H1 (cell line): ENCODE data around the gene HTRA1. TPM values are rescaled to one million over a fixed set of nuclear protein-coding genes. Genes with fewer than 3 reads are reported as not detected.

Source experiments
- CTCF ChIA-PET: fragments of 300-600 bp; sonication (Branson Sonifier 250); formaldehyde crosslinking; loops from one replicate; lab custom pipeline; 2021; ENCODE audit not compliant: partially characterized antibody; lab: Charles Lee
- POLR2A ChIA-PET: fragments of 300-600 bp; sonication (Branson Sonifier 250); formaldehyde crosslinking; loops from one replicate; lab custom pipeline; 2021; ENCODE audit warnings: inconsistent platforms; ENCODE audit not compliant: partially characterized antibody; lab: Charles Lee
- DNase-seq, 2 experiments: peaks; one replicate each; pipeline versions ENCODE4 v3.0.0 to v3.0.0-alpha.2; 2010 to 2022; ENCODE audit warnings: low spot score in 2 of 2, low read depth in 1 of 2, mixed read lengths in 1 of 2
- FAIRE-seq: peaks from 2 replicates; lab custom pipeline; 2011; peaks lifted over from hg19 to GRCh38; lab: Jason Lieb, UNC
- H2AFZ ChIP-seq: 2 replicates; pipeline ENCODE4 v1.8.1; 2012; ENCODE audit warnings: low read length, inconsistent platforms
- H2AK5ac ChIP-seq: 2 replicates; pipeline ENCODE4 v1.6.1; 2013; ENCODE audit warnings: low read depth, low read length
- H2BK120ac ChIP-seq: replicated peaks from 2 replicates; pipeline ENCODE3; 2013; ENCODE audit warnings: low read depth, low read length, inconsistent platforms
- H2BK12ac ChIP-seq: 2 replicates; pipeline ENCODE4 v1.6.1; 2013; ENCODE audit warnings: low read depth, low read length
- H2BK15ac ChIP-seq: 2 replicates; pipeline ENCODE4 v1.6.1; 2013; ENCODE audit warnings: low read length
- H2BK20ac ChIP-seq: 2 replicates; pipeline ENCODE4 v1.6.1; 2013; ENCODE audit warnings: low read length
- H2BK5ac ChIP-seq: 2 replicates; pipeline ENCODE4 v1.6.1; 2013; ENCODE audit warnings: low read depth, low read length
- H3K14ac ChIP-seq: 2 replicates; pipeline ENCODE4 v1.6.1; 2013; ENCODE audit warnings: inconsistent platforms; ENCODE audit not compliant: insufficient read length
- H3K18ac ChIP-seq: 2 replicates; pipeline ENCODE4 v1.6.1; 2013; ENCODE audit warnings: low read length; ENCODE audit errors: extremely low read depth
- H3K23ac ChIP-seq: 2 replicates; pipeline ENCODE4 v1.6.1; 2013; ENCODE audit warnings: inconsistent platforms; ENCODE audit not compliant: insufficient read length
- H3K23me2 ChIP-seq: 2 replicates; pipeline ENCODE4 v1.6.1; 2013; ENCODE audit warnings: low read depth, low read length
- H3K27ac ChIP-seq: 2 replicates; pipeline ENCODE4 v1.6.1; 2011; ENCODE audit warnings: low read depth, low read length, inconsistent platforms
- H3K27me3 ChIP-seq, 4 experiments: replicated peaks in 1 of 4; 1 replicate in 1 of 4; 2 replicates in 3 of 4; pipeline versions ENCODE4 v1.6.1 to v1.8.1; 2011 to 2013; ENCODE audit warnings: low read length in 3 of 4, mild to moderate bottlenecking in 3 of 4, inconsistent platforms in 2 of 4, mixed read lengths in 2 of 4, moderate library complexity in 1 of 4; ENCODE audit not compliant: control insufficient read depth in 3 of 4, insufficient read depth in 3 of 4; ENCODE audit errors: extremely low read depth in 1 of 4
- H3K36me3 ChIP-seq, 4 experiments: 2 replicates each; pipeline versions ENCODE4 v1.6.1 to v1.8.1; 2011 to 2013; ENCODE audit warnings: mild to moderate bottlenecking in 4 of 4, low read length in 3 of 4, moderate library complexity in 2 of 4, control low read depth in 1 of 4, inconsistent platforms in 1 of 4; ENCODE audit not compliant: insufficient read depth in 4 of 4, control insufficient read depth in 2 of 4
- H3K4ac ChIP-seq: replicated peaks from 2 replicates; pipeline ENCODE3; 2013; ENCODE audit warnings: low read length, low read depth, mixed read lengths, inconsistent platforms; ENCODE audit not compliant: insufficient read length
- H3K4me1 ChIP-seq, 4 experiments: replicated peaks in 1 of 4; 1 replicate in 1 of 4; 2 replicates in 3 of 4; pipeline versions ENCODE4 v1.6.1 to v1.8.1; 2011 to 2013; ENCODE audit warnings: low read length in 3 of 4, inconsistent platforms in 2 of 4, mixed read lengths in 1 of 4; ENCODE audit not compliant: insufficient read depth in 4 of 4, control insufficient read depth in 3 of 4
- H3K4me2 ChIP-seq, 2 experiments: 2 replicates each; pipeline versions ENCODE4 v1.6.1 to v1.8.1; 2011 to 2013; ENCODE audit warnings: low read depth in 2 of 2, low read length in 2 of 2, control low read depth in 1 of 2, inconsistent platforms in 1 of 2, mild to moderate bottlenecking in 1 of 2; ENCODE audit not compliant: insufficient read depth in 1 of 2
- H3K4me3 ChIP-seq, 4 experiments: fragments of 200-600, 300-600 bp in 1 of 4; sonication (generic), shearing (Covaris generic), sonication (Bioruptor Twin) in 1 of 4; 2 replicates each; pipeline versions ENCODE4 v1.5.1 to v1.8.1; 2011 to 2016; ENCODE audit warnings: low read length in 4 of 4, low read depth in 3 of 4, control low read depth in 2 of 4, inconsistent platforms in 2 of 4, mild to moderate bottlenecking in 2 of 4, mixed read lengths in 1 of 4, moderate library complexity in 1 of 4; ENCODE audit not compliant: insufficient read depth in 2 of 4; ENCODE audit errors: extremely low read depth in 1 of 4
- H3K56ac ChIP-seq: replicated peaks from 2 replicates; pipeline ENCODE3; 2013; ENCODE audit warnings: low read depth, mild to moderate bottlenecking, mixed read lengths, low read length, inconsistent platforms; ENCODE audit not compliant: insufficient read length
- H3K79me1 ChIP-seq: 2 replicates; pipeline ENCODE4 v1.6.1; 2013; ENCODE audit warnings: low read depth, low read length, control low read depth
- H3K79me2 ChIP-seq, 2 experiments: 2 replicates each; pipeline versions ENCODE4 v1.6.1 to v1.8.1; 2012 to 2013; ENCODE audit warnings: low read length in 2 of 2, mild to moderate bottlenecking in 2 of 2, inconsistent platforms in 1 of 2; ENCODE audit not compliant: insufficient read depth in 2 of 2, control insufficient read depth in 1 of 2
- H3K9ac ChIP-seq, 4 experiments: replicated peaks in 1 of 4; 1 replicate in 1 of 4; 2 replicates in 3 of 4; pipeline versions ENCODE4 v1.6.1 to v1.8.1; 2011 to 2013; ENCODE audit warnings: low read depth in 3 of 4, low read length in 3 of 4, control low read depth in 2 of 4, mild to moderate bottlenecking in 2 of 4, moderate library complexity in 2 of 4, inconsistent platforms in 1 of 4; ENCODE audit errors: extremely low read depth in 1 of 4
- H3K9me3 ChIP-seq, 2 experiments: 2 replicates each; pipeline versions ENCODE4 v1.6.1 to v1.8.1; 2012 to 2013; ENCODE audit warnings: mild to moderate bottlenecking in 2 of 2, moderate library complexity in 2 of 2, control low read depth in 1 of 2, inconsistent platforms in 1 of 2, low read depth in 1 of 2, low read length in 1 of 2, mixed read lengths in 1 of 2; ENCODE audit not compliant: insufficient read depth in 2 of 2
- H4K20me1 ChIP-seq, 2 experiments: replicated peaks in 1 of 2; 2 replicates each; pipeline versions ENCODE3 to v1.8.1; 2011 to 2013; ENCODE audit warnings: inconsistent platforms in 2 of 2, low read length in 2 of 2, mild to moderate bottlenecking in 1 of 2; ENCODE audit not compliant: insufficient read depth in 2 of 2, control insufficient read depth in 1 of 2
- H4K5ac ChIP-seq: 2 replicates; pipeline ENCODE4 v1.6.1; 2013; ENCODE audit warnings: low read length, low read depth, mixed read lengths, inconsistent platforms; ENCODE audit not compliant: insufficient read length
- H4K8ac ChIP-seq: 2 replicates; pipeline ENCODE4 v1.8.0; 2013; ENCODE audit warnings: mild to moderate bottlenecking, moderate library complexity, low read length, inconsistent platforms; ENCODE audit not compliant: insufficient read depth; ENCODE audit errors: extremely low read depth
- H4K91ac ChIP-seq: replicated peaks from 2 replicates; pipeline ENCODE3; 2013; ENCODE audit warnings: low read length, mixed read lengths, inconsistent platforms; ENCODE audit not compliant: insufficient read length
- CHD2 ChIP-seq: IDR thresholded peaks from 2 replicates; pipeline ENCODE4 v1.6.1; 2012; ENCODE audit warnings: low read length, improper control_type of control experiment
- GTF2F1 ChIP-seq: IDR thresholded peaks from 2 replicates; pipeline ENCODE4 v1.6.1; 2012; ENCODE audit warnings: low read depth, low read length, improper control_type of control experiment, borderline replicate concordance
- KDM4A ChIP-seq: IDR thresholded peaks from one replicate; pipeline ENCODE4 v1.7.1; 2012; ENCODE audit warnings: low read depth, mild to moderate bottlenecking, moderate library complexity, low read length, inconsistent platforms; ENCODE audit not compliant: severe bottlenecking
- RXRA ChIP-seq: IDR thresholded peaks from 2 replicates; pipeline ENCODE4 v1.6.1; 2011; ENCODE audit warnings: low read depth, mild to moderate bottlenecking, low read length, moderate library complexity; ENCODE audit not compliant: insufficient read depth
- TCF12 ChIP-seq: IDR thresholded peaks from 2 replicates; pipeline ENCODE4 v1.6.1; 2011; ENCODE audit warnings: low read depth, mild to moderate bottlenecking, low read length
- WGBS, 2 experiments: shearing (Covaris generic) in 1 of 2; methylation state at CpG; one replicate each; pipeline versions ENCODE4 v1.1.6 to v1.1.7; 2013 to 2015; ENCODE audit warnings: low lambda C conversion rate in 2 of 2, mixed read lengths in 2 of 2, inconsistent platforms in 1 of 2, low coverage in 1 of 2, missing lambda C conversion rate in 1 of 2; ENCODE audit not compliant: insufficient replicate concordance in 2 of 2, insufficient coverage in 1 of 2, insufficient read length in 1 of 2; ENCODE audit errors: extremely low coverage in 1 of 2, missing lambda C conversion rate in 1 of 2; 5-methylcytosine and 5-hydroxymethylcytosine counted together
- polyA plus RNA-seq, 7 experiments: library from polyadenylated mRNA; depleted of rRNA in 3 of 7; stranded (reverse) in 5 of 7; unstranded in 2 of 7; fragments of >200 nt in 5 of 7; fragments of 200-250 nt in 2 of 7; gene quantifications; 1 replicate in 5 of 7; 2 replicates in 1 of 7; 4 replicates in 1 of 7; pipeline versions ENCODE4 v1.2.1 to v1.2.3, GENCODE V29; 2011 to 2013; ENCODE audit warnings: missing spikeins in 2 of 7, mixed read lengths in 2 of 7
- total RNA-seq: library from RNA; stranded (reverse); fragmentation: NEBNext Ultra II Directional; extraction: Animal tissue kit (Norgen Biotek cat#: 25700); gene quantifications from 2 replicates; pipeline ENCODE4 v1.2.1, GENCODE V29; 2021

Gene HTRA1
- total and polyA plus RNA-seq, 2 of the 8 experiments (the other 6 are each of a cell fraction or from before 2014, with no cell fraction given): 15.8 to 20.1 TPM

GRCh38 chr10:122492006-122492405, 30.7 kb downstream of the HTRA1 start:
- ChIA-PET POLR2A (no interaction called here), CTCF (interaction anchor here (0.9 to 1.1 kb wide), 2 partner anchors 13 to 157 kb away, joined by 3 read pairs; no protein-coding TSS in a partner anchor)
- Histone ChIP-seq H2AK5ac (no peak overlapping the region), H3K23ac (no peak overlapping the region), H2BK15ac (no peak overlapping the region), H4K91ac (no peak overlapping the region), H4K8ac (no peak overlapping the region), H3K4ac (no peak overlapping the region), H2AFZ (no peak overlapping the region), H2BK20ac (no peak overlapping the region), H3K14ac (no peak overlapping the region), H3K36me3 (no peaks in the 10 kb centered on the region), H3K23me2 (no peaks in the 10 kb centered on the region), H3K27me3 (no peaks in the 10 kb centered on the region; a peak in 2 of 7 replicates), H3K56ac (no peak overlapping the region), H3K4me1 (no peaks in the 10 kb centered on the region; a peak in 1 of 7 replicates), H3K27ac (no peak overlapping the region), H3K79me2 (no peaks in the 10 kb centered on the region), H3K18ac (no peak overlapping the region), H4K20me1 (no peaks in the 10 kb centered on the region), H3K4me3 (no peak overlapping the region), H3K9me3 (no peaks in the 10 kb centered on the region), H3K4me2 (no peak overlapping the region), H2BK5ac (no peak overlapping the region), H2BK12ac (no peak overlapping the region), H3K79me1 (no peaks in the 10 kb centered on the region), H4K5ac (no peak overlapping the region), H3K9ac (no peak overlapping the region), H2BK120ac (no peak overlapping the region)
- WGBS, 2 experiments: 89% methylated on average over 9 of the region's 9 CpGs; no CpG with 5 or more reads in 1 of the 2 experiments
- DNase-seq (no peak), FAIRE-seq (no peak)
- no peak for TF ChIP-seq CHD2
- no peak for TF ChIP-seq GTF2F1
- TF ChIP-seq RXRA: no peak
- no peak for TF ChIP-seq KDM4A
- TF ChIP-seq TCF12: no peak
